Airway epithelial cell (primary cell): Measurements from ENCODE around the gene ZNF846. TPM values are rescaled to one million over a fixed set of nuclear protein-coding genes. Genes with fewer than 3 reads are reported as not detected.

Experiments used
- total RNA-seq: library from RNA; depleted of rRNA; stranded (reverse); fragments of >200 nt; gene quantifications from 2 replicates; pipeline ENCODE4 v1.2.3, GENCODE V29; 2015

The ZNF846 gene
- 4.7 and 6.9 TPM in 2 replicates for total RNA-seq

DNA sequence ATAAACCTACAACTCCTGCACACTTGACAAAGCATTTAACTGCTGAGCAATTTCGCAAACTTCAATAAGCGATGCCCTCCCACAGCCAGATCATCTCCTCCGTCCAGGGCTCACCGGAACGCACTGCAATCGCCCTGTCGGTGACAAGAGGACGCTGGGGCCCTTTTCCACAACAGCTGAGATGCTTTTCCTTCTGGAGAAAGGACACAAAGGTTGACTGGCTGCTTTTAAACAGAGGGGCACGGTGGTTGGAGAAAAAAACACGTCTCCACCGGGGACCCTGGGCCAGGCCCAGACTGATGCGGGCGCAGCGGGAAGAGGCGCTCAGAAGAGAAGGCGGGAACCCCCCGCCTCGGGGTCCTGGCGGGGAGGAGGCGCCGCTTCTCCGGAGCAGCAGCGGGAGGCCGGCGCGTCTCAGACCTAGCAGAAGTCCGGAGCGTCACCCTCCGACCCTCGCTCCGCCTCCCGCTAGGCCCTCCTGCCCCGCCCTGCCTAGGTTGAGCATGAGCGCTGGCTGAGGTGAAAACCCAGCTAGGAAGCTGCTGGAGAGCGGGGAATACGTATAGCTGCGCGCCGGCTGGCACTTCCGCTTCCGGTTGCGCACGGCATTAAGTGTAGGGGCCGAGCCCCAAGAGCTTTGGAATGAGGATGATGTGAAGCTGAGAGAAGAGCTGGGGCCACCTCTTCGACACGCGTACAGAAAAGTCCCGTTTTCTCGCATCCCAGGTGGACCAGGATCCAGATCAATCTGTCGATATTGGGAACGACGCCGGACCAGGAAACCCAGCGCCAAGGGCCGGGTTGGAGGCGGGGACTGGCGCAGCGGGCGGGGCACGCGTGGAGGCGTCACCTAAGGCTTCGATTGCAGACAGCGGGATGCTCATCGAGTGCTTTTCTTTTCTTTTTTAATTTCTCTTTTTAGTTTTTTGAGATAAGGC, at the start of gene ZNF846:
Gene ZNF846 (minus strand): TSS at position 564 of the 938 bp plus-strand sequence. CDS start 3,788 bp downstream, outside the sequence.

Other genes starting within 250 kb of the ZNF846 start
- 5.5 and 9.9 TPM in 2 replicates for gene ZNF426, start 230.1 kb downstream of the ZNF846 start, total RNA-seq
- gene ZNF121, start 184.2 kb downstream of the ZNF846 start, total RNA-seq = 31.3 and 32.7 TPM in 2 replicates
- 21.8 and 37.2 TPM in 2 replicates for gene ZNF561, start 147.5 kb downstream of the ZNF846 start, total RNA-seq
- 22.4 and 28.8 TPM in 2 replicates for gene ZNF562, start 93.6 kb downstream of the ZNF846 start, total RNA-seq
- gene FBXL12, start 50.3 kb upstream of the ZNF846 start, total RNA-seq = 21.2 and 25.3 TPM in 2 replicates
- 721 and 932 TPM in 2 replicates for gene UBL5, start 59.2 kb upstream of the ZNF846 start, total RNA-seq
- 112 and 144 TPM in 2 replicates for gene PIN1, start 66.6 kb upstream of the ZNF846 start, total RNA-seq
- gene OLFM2, start 167.8 kb upstream of the ZNF846 start, total RNA-seq = 4.3 and 4.5 TPM in 2 replicates
- gene COL5A3, start 241.8 kb upstream of the ZNF846 start, total RNA-seq = 1.8 and 3.7 TPM in 2 replicates
- gene RDH8, start 244.7 kb upstream of the ZNF846 start, total RNA-seq = not detected in 2 replicates